Esophagus squamous epithelium (tissue), 5 donors: ENCODE data around the gene FEM1C. TPM values are rescaled to one million over a fixed set of nuclear protein-coding genes. Genes with fewer than 3 reads are reported as not detected.

ENCODE experiments used
- DNase-seq: peaks from one replicate; lab custom pipeline; 2025; lab: John Stamatoyannopoulos, UW
- H3K27ac ChIP-seq, 4 donors: fragments of 200-600 bp; sonication (generic); one replicate each; pipeline ENCODE4 v1.5.1; 2016 to 2019; ENCODE audit warnings: mild to moderate bottlenecking in 1 of 4
- H3K27me3 ChIP-seq, 4 donors: fragments of 200-600 bp; sonication (generic); 1 replicate in 3 of 4; 2 replicates in 1 of 4; pipeline versions ENCODE4 v1.5.1 to v1.6.0; 2017 to 2021; ENCODE audit warnings: antibody characterized with exemption in 1 of 4
- H3K36me3 ChIP-seq, 3 donors: fragments of 200-600 bp; sonication (generic); one replicate each; pipeline ENCODE4 v1.5.1; 2016 to 2019
- H3K4me1 ChIP-seq, 3 donors: fragments of 200-600 bp; sonication (generic); one replicate each; pipeline ENCODE4 v1.5.1; 2017 to 2019
- H3K4me3 ChIP-seq, 4 donors: fragments of 200-600 bp; sonication (generic); 1 replicate in 3 of 4; 2 replicates in 1 of 4; pipeline ENCODE4 v1.5.1; 2016 to 2019; ENCODE audit warnings: mild to moderate bottlenecking in 2 of 4, moderate library complexity in 1 of 4
- H3K9me3 ChIP-seq, 3 donors: fragments of 200-600 bp; sonication (generic); one replicate each; pipeline ENCODE4 v1.5.1; 2016 to 2019
- POLR2A ChIP-seq, 4 donors: fragments of 450-650 bp; IDR thresholded peaks; one replicate each; pipeline ENCODE4 v1.6.1; 2017; ENCODE audit warnings: antibody characterized with exemption in 4 of 4, mild to moderate bottlenecking in 4 of 4, moderate library complexity in 3 of 4
- WGBS, 2 donors: methylation state at CpG; one replicate each; pipeline ENCODE4 v1.1.5; 2018; 5-methylcytosine and 5-hydroxymethylcytosine counted together
- intact Hi-C: fragments of 100-400 bp; cut with DNase I; formaldehyde crosslinking; loops from one replicate; pipeline ENCODE4 v1.15.0; 2022
- total RNA-seq, 4 donors: library from RNA; depleted of rRNA; stranded (reverse); fragments of >200 nt; gene quantifications; one replicate each; pipeline ENCODE4 v1.1.0, GENCODE V29; 2016
- TF ChIP-seq, protein P1 (sequence below), 6 experiments: fragments of 450-650 bp in 4 of 6; fragments of 200-600 bp in 2 of 6; sonication (generic) in 2 of 6; IDR thresholded peaks; one replicate each; pipeline ENCODE4 v1.5.1; 2016 to 2019; ENCODE audit warnings: antibody characterized with exemption in 6 of 6, mild to moderate bottlenecking in 4 of 6, moderate library complexity in 4 of 6
- donor health status: DM: yes; HTN: yes; CAD: no.

FEM1C gene
- total RNA-seq, 4 donors from 2014 or later, result 8.2 to 23.1 (median 11.7) TPM

DNA sequence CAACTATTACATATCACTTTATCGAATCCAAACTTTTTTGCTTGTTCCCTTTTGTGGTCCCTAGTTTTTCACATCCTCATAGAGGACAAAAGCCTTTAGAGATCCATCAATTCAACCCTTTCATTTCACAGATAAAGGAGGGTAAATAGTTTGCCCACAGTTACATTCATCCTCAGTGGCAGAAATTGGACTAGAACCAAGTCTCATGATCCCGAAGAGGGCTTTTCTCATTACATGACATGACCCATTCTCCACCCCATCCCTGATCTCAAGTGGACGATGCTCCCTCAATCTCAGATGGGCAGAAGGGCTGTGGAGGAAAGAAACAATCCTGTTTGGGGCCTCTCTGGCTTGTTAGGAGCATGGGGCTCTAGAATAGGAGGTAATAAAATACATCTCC lies 34.6 kb upstream of the FEM1C start:
- Histone ChIP-seq H3K9me3 (no peaks in the 10 kb centered on the region), H3K4me3 (no peak overlapping the region), H3K36me3 (no peaks in the 10 kb centered on the region), H3K4me1 (peaks cover 0 to 5% (median 0%) of the 10 kb centered on the region in 3 donors), H3K27ac (no peak overlapping the region), H3K27me3 (no peaks in the 10 kb centered on the region)
- no peak for DNase-seq
- intact Hi-C loops, result no loop called here
- 60 to 68% methylated on average over 3 of the region's 3 CpGs for WGBS, 2 donors
- TF ChIP-seq POLR2A (IDR thresholded peaks at IDR 0.05), result no peak
- TF ChIP-seq, protein P1, sequence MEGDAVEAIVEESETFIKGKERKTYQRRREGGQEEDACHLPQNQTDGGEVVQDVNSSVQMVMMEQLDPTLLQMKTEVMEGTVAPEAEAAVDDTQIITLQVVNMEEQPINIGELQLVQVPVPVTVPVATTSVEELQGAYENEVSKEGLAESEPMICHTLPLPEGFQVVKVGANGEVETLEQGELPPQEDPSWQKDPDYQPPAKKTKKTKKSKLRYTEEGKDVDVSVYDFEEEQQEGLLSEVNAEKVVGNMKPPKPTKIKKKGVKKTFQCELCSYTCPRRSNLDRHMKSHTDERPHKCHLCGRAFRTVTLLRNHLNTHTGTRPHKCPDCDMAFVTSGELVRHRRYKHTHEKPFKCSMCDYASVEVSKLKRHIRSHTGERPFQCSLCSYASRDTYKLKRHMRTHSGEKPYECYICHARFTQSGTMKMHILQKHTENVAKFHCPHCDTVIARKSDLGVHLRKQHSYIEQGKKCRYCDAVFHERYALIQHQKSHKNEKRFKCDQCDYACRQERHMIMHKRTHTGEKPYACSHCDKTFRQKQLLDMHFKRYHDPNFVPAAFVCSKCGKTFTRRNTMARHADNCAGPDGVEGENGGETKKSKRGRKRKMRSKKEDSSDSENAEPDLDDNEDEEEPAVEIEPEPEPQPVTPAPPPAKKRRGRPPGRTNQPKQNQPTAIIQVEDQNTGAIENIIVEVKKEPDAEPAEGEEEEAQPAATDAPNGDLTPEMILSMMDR (IDR thresholded peaks at IDR 0.05), result no peak

DNA sequence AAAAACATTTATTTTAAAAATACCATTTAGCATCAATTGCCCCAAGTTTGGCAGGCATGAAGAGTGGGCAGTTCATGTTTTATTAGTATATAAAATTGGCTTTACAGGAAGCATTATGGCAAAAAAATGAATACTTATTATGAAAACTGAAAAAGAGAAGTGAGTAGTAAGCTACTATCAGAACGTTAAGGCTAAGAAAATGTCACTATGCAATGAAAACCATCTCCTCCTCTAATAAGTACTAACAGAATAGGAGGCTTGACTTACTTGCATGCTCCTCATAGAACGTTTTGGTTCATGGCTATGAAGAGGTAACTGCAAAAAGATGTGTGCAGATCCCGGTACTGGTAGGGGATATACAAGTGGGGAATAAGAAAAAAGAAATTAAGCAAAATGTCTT lies 34.1 kb upstream of the FEM1C start:
- intact Hi-C loops, result no loop called here
- Histone ChIP-seq H3K4me3 (no peak overlapping the region), H3K27ac (no peak overlapping the region), H3K4me1 (peaks cover 0 to 5% (median 0%) of the 10 kb centered on the region in 3 donors), H3K27me3 (no peaks in the 10 kb centered on the region), H3K36me3 (no peaks in the 10 kb centered on the region), H3K9me3 (no peaks in the 10 kb centered on the region)
- TF ChIP-seq, protein P1 (IDR thresholded peaks at IDR 0.05), result no peak
- 73 to 74% methylated on average over 3 of the region's 3 CpGs for WGBS, 2 donors
- no peak for DNase-seq

DNA sequence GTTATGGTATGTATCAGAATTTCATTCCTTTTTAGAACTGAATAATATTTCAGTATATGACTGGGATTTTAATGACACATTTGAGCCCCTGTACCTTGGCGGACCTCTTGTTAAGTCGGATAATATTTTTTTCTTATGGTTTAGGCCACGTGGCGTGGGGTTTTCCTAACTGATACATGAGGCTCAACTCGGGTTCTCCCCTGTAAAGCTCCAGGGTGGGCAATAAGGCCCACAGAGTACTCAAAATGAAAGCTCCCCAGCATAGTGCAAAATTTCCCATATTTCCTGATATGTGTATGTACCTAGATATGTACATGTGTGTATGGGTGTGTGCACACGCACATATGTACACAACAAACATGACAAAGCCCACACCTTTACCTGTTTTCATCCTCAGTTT lies 33.2 kb upstream of the FEM1C start:
- Histone ChIP-seq H3K27ac (no peak overlapping the region), H3K4me3 (no peak overlapping the region), H3K4me1 (peaks cover 0 to 5% (median 0%) of the 10 kb centered on the region in 3 donors), H3K36me3 (no peaks in the 10 kb centered on the region), H3K27me3 (no peaks in the 10 kb centered on the region), H3K9me3 (no peaks in the 10 kb centered on the region)
- intact Hi-C loops, result no loop called here
- TF ChIP-seq, protein P1 (IDR thresholded peaks at IDR 0.05), result no peak
- TF ChIP-seq POLR2A (IDR thresholded peaks at IDR 0.05), result no peak
- DNase-seq, result no peak
- 72 to 87% methylated on average over 6 of the region's 6 CpGs for WGBS, 2 donors

DNA sequence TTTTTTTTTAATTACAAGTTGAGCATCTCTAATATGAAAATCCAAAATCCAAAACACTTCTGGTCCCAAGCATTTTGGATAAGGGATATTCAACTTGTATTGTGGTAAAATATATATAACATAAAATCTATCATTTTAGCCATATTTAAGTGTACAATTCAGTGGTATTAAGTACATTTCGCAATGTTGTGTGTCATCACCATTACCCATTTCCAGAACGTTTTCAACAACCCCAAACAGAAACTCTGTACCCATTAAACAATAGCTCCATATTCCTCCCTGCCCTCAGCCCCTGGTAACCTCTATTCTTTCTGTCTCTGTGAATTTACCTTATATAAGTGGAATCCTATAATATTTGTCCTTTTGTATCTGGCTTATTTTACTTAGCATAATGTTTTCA lies 32.8 kb upstream of the FEM1C start:
- DNase-seq, result no peak
- Histone ChIP-seq H3K27me3 (no peaks in the 10 kb centered on the region), H3K27ac (no peak overlapping the region), H3K36me3 (no peaks in the 10 kb centered on the region), H3K4me1 (peaks cover 0 to 5% (median 0%) of the 10 kb centered on the region in 3 donors), H3K9me3 (no peaks in the 10 kb centered on the region), H3K4me3 (no peak overlapping the region)
- TF ChIP-seq, protein P1 (IDR thresholded peaks at IDR 0.05), result no peak
- TF ChIP-seq POLR2A (IDR thresholded peaks at IDR 0.05), result no peak
- intact Hi-C loops, result no loop called here
- 50 to 69% methylated on average over 2 of the region's 2 CpGs for WGBS, 2 donors

DNA sequence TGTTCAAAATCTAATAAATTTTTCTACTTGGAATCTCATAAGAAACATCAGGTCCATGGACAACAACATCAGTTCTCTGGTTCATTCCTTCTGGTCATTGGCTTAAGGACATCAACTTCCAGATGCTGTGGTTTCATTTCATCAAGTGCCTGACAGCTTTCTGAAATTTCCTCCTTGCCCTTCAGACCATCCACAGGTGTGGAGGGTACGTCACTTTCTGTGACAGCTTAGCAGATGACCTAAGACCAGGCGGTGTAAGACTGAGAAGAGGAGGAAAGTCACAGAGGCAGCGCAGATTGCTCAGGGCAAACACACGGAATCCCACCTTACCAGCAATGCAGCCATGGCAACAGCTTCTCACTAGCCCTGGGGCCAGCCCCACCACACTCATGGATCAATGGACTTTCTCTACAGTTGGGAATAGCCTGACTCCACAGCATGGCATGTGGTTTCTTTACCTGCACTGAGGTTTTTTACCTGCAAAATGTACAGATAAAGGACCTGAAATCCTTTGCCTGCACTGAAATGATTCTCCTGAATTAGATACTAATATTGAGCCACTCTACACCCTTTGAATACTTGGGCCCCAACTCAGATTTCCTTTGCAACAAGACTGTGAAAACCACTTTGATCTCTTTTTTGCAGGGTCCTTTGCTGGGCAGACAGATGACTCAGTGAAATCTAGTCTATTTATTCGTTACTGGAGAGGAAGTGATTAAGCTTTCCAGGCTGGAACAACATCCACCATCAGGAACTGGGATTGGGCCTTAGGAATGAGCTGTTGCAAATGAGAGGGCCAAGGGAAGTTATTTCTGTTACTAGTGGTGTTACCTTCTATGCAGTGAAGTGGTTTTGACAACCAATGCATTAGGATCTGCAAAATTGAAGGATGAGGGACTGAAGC lies 30.8 kb upstream of the FEM1C start:
- TF ChIP-seq, protein P1 (IDR thresholded peaks at IDR 0.05), result no peak
- no peak for TF ChIP-seq POLR2A (IDR thresholded peaks at IDR 0.05)
- Histone ChIP-seq H3K4me1 (peaks cover 0 to 5% (median 0%) of the 10 kb centered on the region in 3 donors), H3K27ac (no peak overlapping the region), H3K27me3 (no peaks in the 10 kb centered on the region), H3K4me3 (no peak overlapping the region), H3K36me3 (no peaks in the 10 kb centered on the region), H3K9me3 (no peaks in the 10 kb centered on the region)
- DNase-seq, result no peak
- intact Hi-C loops, result no loop called here
- 14 to 64% methylated on average over 1 to 4 of the region's 5 CpGs for WGBS, 2 donors
